ENCODE measurements around the gene OTUD4. TPM values are rescaled to one million over a fixed set of nuclear protein-coding genes. Genes with fewer than 3 reads are reported as not detected.
A peak's percentile ranks its signal among the peaks of the same experiment; 100 is the strongest.

The OTUD4 gene
- total RNA-seq, 2 donors from 2014 or later, result 26.7 to 33.2 TPM

- peak overlapping the region; percentile 82 for H3K4me3 ChIP-seq
- no peaks in the 10 kb centered on the region for H3K27me3 ChIP-seq
- H3K36me3 ChIP-seq, result no peaks in the 10 kb centered on the region
- intact Hi-C loops (cut with DNase I), result no loop called here
- no peak for TF ChIP-seq CTCF (IDR thresholded peaks at IDR 0.05)
- H3K9ac ChIP-seq (ENCODE audit: low read depth in 2 of 2, low read length in 2 of 2), result peak overlapping the region; percentile 52 to 100
- peak; percentile 55 for DNase-seq
- H3K27ac ChIP-seq, result peak overlapping the region; percentile 99
- peaks cover 19% of the 10 kb centered on the region for H3K4me1 ChIP-seq
- H3K9me3 ChIP-seq, result no peaks in the 10 kb centered on the region
Observed at GRCh38 chr4:145178740-145179280, 1.6 kb downstream of the OTUD4 start.

DNA sequence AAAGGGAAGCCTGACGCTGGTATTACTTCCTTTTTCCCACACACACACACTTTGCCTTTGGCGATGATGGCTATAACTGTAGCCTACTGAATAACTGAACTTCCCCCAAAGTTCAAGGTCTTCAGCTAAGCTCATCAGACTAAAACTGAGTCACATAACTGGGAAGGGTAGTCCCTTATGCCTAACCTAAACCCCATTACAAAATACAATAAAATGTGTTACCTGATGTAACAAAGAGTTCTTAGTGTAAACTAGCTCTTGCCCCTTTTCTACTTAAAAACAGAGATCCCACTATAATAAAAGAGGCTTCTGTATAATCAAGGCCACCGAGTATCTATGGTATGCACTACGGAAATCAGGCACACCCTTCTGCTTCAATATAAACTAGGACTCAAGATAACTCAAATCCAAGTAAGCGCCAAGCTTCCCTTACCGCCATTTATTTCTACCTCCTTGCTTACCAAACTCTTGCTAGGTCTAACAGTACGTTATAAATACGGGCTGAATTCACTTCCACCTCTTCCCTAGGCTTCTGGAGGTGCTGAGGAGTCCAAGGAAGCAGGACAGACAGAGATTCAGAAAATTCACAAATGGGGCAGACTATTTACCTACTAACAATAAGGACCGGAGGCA is 2.4 kb downstream of the OTUD4 start:
- peaks cover 19% of the 10 kb centered on the region for H3K4me1 ChIP-seq
- no peaks in the 10 kb centered on the region for H3K9me3 ChIP-seq
- no peak for TF ChIP-seq CTCF (IDR thresholded peaks at IDR 0.05)
- peak; percentile 40 for DNase-seq
- H3K27ac ChIP-seq, result peak overlapping the region; percentile 99
- intact Hi-C loops (cut with DNase I), result no loop called here
- H3K9ac ChIP-seq (ENCODE audit: low read depth in 2 of 2, low read length in 2 of 2), result peak overlapping the region; percentile 53 to 100
- H3K36me3 ChIP-seq, result no peaks in the 10 kb centered on the region
- no peaks in the 10 kb centered on the region for H3K27me3 ChIP-seq
- H3K4me3 ChIP-seq, result peak overlapping the region; percentile 82

GRCh38 chr4:145177511-145177905 is 2.9 kb downstream of the OTUD4 start:
- peak overlapping the region in 1 of 2 donors; percentile 100 for H3K9ac ChIP-seq (ENCODE audit: low read depth in 2 of 2, low read length in 2 of 2)
- no peaks in the 10 kb centered on the region for H3K9me3 ChIP-seq
- H3K4me3 ChIP-seq, result peak overlapping the region; percentile 82
- TF ChIP-seq CTCF (IDR thresholded peaks at IDR 0.05), result no peak
- DNase-seq, result no peak
- peak overlapping the region; percentile 99 for H3K27ac ChIP-seq
- peaks cover 19% of the 10 kb centered on the region for H3K4me1 ChIP-seq
- no peaks in the 10 kb centered on the region for H3K36me3 ChIP-seq
- H3K27me3 ChIP-seq, result no peaks in the 10 kb centered on the region
- intact Hi-C loops (cut with DNase I), result no loop called here

- TF ChIP-seq CTCF (IDR thresholded peaks at IDR 0.05), result no peak
- peaks cover 19% of the 10 kb centered on the region for H3K4me1 ChIP-seq
- intact Hi-C loops (cut with DNase I), result no loop called here
- H3K36me3 ChIP-seq, result peaks cover 3% of the 10 kb centered on the region
- H3K4me3 ChIP-seq, result peak overlapping the region; percentile 82
- peak overlapping the region in 1 of 2 donors; percentile 4 for H3K9ac ChIP-seq (ENCODE audit: low read depth in 2 of 2, low read length in 2 of 2)
- peak overlapping the region; percentile 99 for H3K27ac ChIP-seq
- no peaks in the 10 kb centered on the region for H3K27me3 ChIP-seq
- no peak for DNase-seq
- H3K9me3 ChIP-seq, result no peaks in the 10 kb centered on the region
Observed at GRCh38 chr4:145176641-145177432, 3.6 kb downstream of the OTUD4 start.

DNA sequence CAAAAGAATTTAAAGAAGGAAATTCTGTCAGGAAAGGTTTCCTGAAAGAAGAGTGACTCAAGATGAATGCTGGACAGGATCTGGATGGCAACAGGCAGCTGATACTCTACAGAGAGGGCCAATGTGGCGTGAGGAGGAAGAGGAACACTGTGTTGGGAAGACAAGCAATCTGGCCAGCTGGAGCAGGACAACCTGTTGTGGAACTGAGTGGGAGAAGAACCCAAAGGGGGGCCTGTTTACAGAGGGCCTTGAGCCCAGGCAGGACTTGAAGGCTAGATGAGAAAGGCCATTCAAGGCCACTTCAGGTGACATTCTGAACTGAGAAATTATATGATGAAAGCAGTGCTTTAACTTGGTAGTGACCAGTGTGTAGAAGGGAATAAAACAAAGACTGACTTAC is 8.5 kb downstream of the OTUD4 start:
- Histone ChIP-seq H3K27me3 (no peaks in the 10 kb centered on the region), H3K27ac (no peak overlapping the region), H3K36me3 (peaks cover 6% of the 10 kb centered on the region), H3K9me3 (no peaks in the 10 kb centered on the region), H3K4me3 (no peak overlapping the region), H3K4me1 (peaks cover 11% of the 10 kb centered on the region), H3K9ac (ENCODE audit: low read depth in 2 of 2, low read length in 2 of 2) (no peak overlapping the region)
- DNase-seq, result no peak
- no peak for TF ChIP-seq CTCF (IDR thresholded peaks at IDR 0.05)
- intact Hi-C loops (cut with DNase I), result no loop called here

Measured in colonic mucosa (tissue), 4 donors.